Activated CD4-positive, alpha-beta T cell treated with anti-CD3 and anti-CD28 coated beads for 24 hours (primary cell): Measurements from ENCODE around the gene SLC47A1.
"Not testable (repeated sequence)": the region's sequence is repeated elsewhere in the genome, so short reads cannot be mapped to it uniquely, and the experiment has no call there.

ENCODE experiments used
- DNase-seq, 2 donors: peaks; one replicate each; pipeline ENCODE4 v3.0.0-alpha.2; 2020; ENCODE audit warnings: low read depth in 2 of 2

The SLC47A1 gene

DNA sequence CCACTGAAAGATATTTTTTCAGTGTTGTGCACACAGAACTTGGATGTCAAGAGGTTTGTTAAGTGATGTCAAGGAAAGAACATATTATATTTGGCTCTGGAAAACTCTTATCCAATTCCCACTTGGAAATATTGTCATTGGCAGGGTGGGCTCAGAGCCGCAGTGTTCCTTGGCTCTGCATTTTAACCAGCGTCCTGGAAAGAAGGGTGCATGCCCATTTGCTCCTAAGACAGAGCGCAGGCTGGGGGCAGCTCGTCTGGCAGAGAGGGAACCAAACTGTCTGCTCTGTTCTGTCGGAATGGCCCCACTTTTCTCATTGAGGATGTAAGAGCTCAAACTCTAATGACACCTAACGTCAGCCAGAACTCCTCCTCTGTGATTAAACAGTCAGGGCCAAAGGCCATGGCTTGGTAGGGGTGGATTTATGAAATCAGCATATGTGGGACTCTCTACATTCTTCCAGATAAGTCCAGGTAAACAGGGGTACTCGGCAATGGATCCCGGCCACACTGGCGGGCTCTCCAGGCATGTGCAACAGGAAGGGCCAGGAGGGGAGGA is 18.0 kb downstream of the SLC47A1 start:
- no peak for DNase-seq

- no peak for DNase-seq
Measured at GRCh38 chr17:19553036-19553435, 19.4 kb downstream of the SLC47A1 start.

GRCh38 chr17:19554393-19554792 is 20.7 kb downstream of the SLC47A1 start:
- no peak for DNase-seq

GRCh38 chr17:19555746-19556145 is 22.1 kb downstream of the SLC47A1 start:
- no peak for DNase-seq

DNA sequence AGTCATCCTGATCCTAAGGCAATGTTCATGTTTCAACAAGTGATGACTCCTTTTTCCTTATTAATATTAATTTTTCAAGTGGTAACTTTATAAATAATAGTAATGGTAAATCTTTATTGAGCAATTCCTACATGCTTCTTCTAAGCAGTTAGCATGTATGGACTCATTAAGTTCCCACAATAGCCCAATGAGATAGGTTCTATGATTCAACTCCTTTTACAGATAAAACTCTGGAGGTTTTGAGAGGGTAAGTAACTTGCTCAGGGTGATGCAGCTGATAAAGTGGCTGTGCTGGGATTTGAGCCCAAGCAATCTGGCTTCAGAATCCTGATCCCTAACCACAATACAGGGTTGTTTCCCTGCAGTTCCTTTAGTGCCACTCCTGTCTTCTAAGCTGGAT is 25.3 kb downstream of the SLC47A1 start:
- DNase-seq, result no peak

DNA sequence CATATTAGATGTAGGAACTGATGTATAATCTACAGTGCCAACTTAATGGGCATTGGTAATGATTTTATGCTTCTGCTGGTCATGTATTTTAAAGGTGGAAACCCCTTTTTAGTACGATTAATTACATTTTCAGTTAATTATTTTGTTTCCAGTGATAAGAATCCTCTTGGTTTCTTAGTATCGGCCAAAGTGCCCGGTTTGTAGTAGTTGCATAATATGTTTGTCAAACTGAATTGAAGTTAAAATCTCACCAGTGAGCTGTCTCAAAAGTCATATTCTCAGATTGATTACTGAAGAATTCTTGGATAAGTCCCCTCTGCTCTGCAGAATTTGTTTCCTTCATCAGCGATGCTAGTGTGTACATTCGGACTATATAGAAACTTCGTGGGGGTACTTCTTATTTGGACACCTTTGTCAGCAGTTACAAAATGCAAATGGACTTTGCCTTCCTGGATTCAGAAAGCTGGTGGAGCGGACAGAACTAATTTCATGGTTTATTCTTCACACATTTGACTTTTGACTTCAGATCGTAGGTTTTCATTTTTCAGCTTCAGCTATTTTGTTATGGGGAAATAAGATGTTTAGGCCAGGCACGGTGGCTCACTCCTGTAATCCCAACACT is 28.2 kb downstream of the SLC47A1 start:
- no peak for DNase-seq

DNA sequence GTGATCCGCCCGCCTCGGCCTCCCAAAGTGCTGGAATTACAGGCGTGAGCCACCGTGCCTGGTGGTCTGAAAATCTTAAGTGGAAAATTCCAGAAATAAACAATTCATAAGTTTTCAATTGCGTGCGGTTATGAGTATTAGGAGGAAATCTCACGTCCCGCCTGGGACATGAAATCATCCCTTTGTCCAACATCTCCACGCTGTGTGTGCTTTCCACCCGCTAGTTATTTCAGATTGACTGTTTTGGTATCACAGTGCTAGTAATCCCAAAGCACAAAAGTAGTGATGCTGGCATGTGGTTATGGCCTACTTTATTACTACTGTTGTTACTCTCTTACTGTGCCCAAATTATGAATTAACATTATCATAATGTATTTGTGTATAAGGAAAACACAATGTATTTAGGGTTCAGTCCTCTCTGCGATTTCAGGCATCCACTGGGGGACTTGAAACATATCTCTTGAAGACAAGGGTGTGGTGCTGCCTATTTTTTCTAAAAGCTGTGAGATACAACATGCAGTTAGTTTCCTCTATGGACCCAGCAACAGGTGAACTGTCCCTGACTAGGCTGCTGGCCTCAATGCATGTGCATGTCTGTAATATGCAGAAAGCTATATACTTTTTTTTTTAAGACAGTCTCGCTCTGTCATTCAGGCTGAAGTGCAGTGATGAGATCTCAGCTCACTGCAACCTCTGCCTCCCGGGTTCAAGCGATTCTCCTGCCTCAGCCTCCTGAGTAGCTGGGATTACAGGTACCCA is 32.3 kb downstream of the SLC47A1 start:
- no peak for DNase-seq

GRCh38 chr17:19567216-19568015 is 33.8 kb downstream of the SLC47A1 start:
- DNase-seq, result no peak

DNA sequence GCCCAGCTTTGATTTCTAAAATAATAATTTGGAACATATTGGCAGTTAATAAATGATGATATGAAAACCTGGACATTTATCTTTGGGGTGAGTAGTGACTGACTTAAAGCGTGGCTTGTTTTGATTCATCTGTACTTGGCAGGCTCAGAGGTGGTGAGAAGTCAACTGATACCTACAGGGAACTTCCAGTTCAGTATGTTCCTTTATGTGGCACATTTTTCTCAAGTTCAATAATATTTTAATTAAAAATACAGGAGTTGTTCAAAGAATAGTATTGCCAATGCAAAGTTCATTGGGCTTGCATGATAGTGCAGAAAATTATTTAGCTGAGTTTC is 34.3 kb downstream of the SLC47A1 start:
- no peak for DNase-seq

DNA sequence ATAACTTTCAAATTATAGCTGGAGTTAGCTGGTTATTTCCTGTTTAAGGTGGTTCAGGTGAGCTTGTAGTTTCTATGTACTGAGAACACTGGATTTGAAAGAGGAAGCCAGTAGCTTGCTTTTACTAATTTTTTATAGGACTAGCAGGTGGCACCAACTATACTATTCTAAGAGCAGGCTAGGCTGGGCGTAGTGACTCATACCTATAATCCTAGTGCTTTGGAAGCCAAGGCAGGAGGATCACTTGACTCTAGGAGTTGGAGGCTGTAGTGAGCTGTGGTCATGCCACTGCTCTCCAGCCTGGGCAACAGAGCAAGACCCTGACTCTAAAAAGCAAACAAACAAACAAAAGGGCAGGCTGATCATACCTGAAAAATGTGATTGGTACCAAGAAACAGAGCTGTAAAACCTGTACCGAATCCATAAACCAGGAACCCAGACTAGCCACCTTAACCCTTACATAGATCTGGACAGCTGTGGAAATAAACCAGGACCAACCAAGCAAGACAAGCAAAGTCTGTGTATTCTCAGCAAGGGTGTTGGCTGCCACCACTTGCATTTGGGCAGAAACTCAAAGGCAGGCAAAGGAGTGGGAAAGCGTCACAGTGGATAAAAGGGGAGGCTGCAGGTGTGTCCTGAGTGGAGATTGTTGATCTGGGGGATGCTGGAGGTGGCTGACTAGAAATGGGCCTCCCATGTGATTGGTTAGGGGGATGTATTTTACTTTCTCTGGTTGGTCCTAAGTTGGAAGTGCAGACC is 36.3 kb downstream of the SLC47A1 start:
- DNase-seq, result no peak

- no peak for DNase-seq
Measured at GRCh38 chr17:19570544-19571062, 36.9 kb downstream of the SLC47A1 start.

- no peak for DNase-seq
Measured at GRCh38 chr17:19573075-19573474, 39.4 kb downstream of the SLC47A1 start.

GRCh38 chr17:19574956-19575355 is 41.3 kb downstream of the SLC47A1 start:
- no peak for DNase-seq

DNA sequence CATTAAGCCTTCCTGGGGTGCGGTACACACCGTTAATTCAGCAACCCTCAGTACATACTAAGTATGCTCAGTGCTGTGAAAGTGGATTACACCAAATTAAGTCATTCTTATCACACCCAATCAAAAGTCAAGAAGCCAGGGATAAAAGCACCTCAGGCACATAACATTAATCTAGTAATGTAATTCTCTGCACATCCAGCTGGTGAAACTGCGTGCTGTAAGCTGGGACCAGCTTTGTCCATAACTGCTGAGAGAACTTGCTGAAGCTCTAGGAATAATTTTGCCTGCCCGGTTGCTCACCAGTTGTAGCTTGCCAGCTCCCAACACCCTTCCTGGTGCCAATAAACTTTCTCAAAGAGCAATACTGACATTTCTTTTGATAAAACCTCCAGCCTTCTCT is 44.9 kb downstream of the SLC47A1 start:
- no peak for DNase-seq

DNA sequence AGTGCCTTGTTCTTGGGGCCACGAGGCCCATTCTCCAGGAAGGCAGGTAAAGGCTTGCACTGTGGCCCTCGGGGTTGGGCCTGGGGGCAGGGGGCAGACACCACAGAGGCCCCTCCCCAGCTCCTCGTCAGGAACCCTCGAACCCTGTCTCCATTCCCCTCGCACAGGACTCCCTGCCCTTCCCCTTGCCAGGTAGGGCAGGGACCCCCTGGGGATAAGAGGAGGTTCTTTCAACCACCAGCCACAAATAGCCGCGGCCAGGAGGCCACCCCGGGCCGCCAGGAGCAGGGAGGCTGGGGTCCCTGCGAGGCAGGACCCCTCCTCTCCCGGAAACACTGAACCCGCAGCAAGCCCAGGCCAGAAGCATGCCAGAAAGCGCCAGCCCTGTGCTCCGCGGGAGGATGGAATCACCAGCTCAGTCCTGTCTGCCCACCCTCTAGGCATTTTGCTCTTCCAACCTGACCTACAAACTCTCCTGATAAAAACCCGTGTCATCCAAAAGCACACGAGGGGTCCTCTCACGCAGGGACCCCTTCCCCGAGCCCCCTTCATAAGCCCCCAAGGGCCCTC is 45.6 kb downstream of the SLC47A1 start:
- DNase-seq, result no peak

DNA sequence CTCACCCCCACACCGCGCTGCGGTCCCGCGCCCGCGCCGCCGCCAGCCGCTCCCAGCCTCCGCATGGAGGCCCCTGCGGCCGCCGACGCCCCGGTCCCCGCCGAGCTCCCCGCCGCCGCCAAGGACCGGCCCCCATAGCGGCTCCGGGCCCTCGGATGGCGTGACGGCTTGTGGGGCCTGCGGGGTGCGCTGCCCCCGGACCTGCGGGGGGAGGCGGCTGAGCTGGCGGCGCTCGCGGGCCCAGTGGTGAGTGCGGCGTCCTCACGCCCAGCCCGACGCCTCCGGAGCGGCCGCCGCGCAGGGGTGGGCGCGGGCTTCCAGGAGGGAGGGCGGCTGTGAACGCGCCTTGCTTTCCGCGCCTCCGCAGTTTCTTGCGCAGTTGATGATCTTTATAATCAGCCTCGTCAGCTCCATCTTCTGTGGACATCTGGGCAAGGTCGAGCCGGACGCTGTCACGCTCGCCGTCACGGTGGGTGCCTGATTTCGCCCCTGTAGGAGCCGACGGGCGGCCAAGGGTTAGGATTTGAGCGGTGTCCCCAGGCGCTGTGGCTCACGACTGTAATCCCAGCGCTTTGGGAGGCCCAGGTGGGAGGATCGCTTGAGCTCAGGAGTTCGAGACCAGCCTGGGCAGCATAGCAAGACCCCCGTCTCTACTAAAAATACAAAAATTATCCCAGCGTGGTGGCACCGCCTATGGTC is 46.4 kb downstream of the SLC47A1 start:
- no peak for DNase-seq

- not testable (repeated sequence) for DNase-seq
Measured at GRCh38 chr17:19580566-19580920, 46.9 kb downstream of the SLC47A1 start.

DNA sequence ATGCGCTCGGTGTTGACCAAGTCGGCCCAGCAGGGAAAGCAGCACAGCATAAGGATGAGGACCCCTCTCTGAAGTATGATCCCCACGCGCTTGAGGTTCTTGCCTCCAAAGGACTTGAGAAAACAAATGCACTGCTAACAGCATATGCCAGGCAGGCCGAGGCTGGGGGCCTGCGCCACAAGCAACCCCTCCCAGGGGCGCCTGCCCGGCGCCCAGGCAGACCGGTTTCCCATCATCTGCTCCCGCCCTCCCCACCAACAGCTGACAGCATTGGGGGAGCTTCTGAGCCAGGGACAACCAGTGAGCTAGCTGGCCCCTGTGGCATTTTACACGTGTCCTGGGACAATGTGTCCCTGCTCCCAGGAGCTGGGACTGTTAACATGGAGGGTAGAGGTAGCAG is 48.5 kb downstream of the SLC47A1 start:
- DNase-seq, result not testable (repeated sequence)

GRCh38 chr17:19583871-19584270 is 50.2 kb downstream of the SLC47A1 start:
- DNase-seq, result no peak

GRCh38 chr17:19590451-19590850 is 56.8 kb downstream of the SLC47A1 start:
- DNase-seq, result no peak
